ENCODE results near the gene YBX2.

Gene YBX2

GRCh38 chr17:7279448-7279847, 15.0 kb downstream of the YBX2 start:
- DNase-seq (ENCODE audit: extremely low read depth, insufficient read length) = no peak
- no peaks in the 10 kb centered on the region for H3K36me3 ChIP-seq (ENCODE audit: control insufficient read depth, insufficient read depth, low read length)
- no peak for TF ChIP-seq CTCF (IDR thresholded peaks at IDR 0.05; ENCODE audit: insufficient read depth, low read length, poor library complexity, severe bottlenecking)
- H3K27me3 ChIP-seq (replicated peaks; ENCODE audit: control insufficient read depth, insufficient read depth, low read length) = no peaks in the 10 kb centered on the region
- H3K4me3 ChIP-seq (replicated peaks; ENCODE audit: low read depth, low read length) = no peak overlapping the region

- no peak overlapping the region for H3K4me3 ChIP-seq (replicated peaks; ENCODE audit: low read depth, low read length)
- DNase-seq (ENCODE audit: extremely low read depth, insufficient read length) = no peak
- no peak for TF ChIP-seq CTCF (IDR thresholded peaks at IDR 0.05; ENCODE audit: insufficient read depth, low read length, poor library complexity, severe bottlenecking)
- H3K27me3 ChIP-seq (replicated peaks; ENCODE audit: control insufficient read depth, insufficient read depth, low read length) = peaks cover 2% of the 10 kb centered on the region; the same call in 1 of the 2 replicates
- no peaks in the 10 kb centered on the region for H3K36me3 ChIP-seq (ENCODE audit: control insufficient read depth, insufficient read depth, low read length)
Observed at GRCh38 chr17:7266784-7267183, 27.7 kb downstream of the YBX2 start.

GRCh38 chr17:7263801-7264078, 30.7 kb downstream of the YBX2 start:
- no peak for DNase-seq (ENCODE audit: extremely low read depth, insufficient read length)
- Histone ChIP-seq H3K4me3 (replicated peaks; ENCODE audit: low read depth, low read length) (no peak overlapping the region), H3K36me3 (ENCODE audit: control insufficient read depth, insufficient read depth, low read length) (peaks cover 5% of the 10 kb centered on the region), H3K27me3 (replicated peaks; ENCODE audit: control insufficient read depth, insufficient read depth, low read length) (peaks cover 2% of the 10 kb centered on the region; the same call in 1 of the 2 replicates)
- no peak for TF ChIP-seq CTCF (IDR thresholded peaks at IDR 0.05; ENCODE audit: insufficient read depth, low read length, poor library complexity, severe bottlenecking)

GRCh38 chr17:7262935-7263800, 31.3 kb downstream of the YBX2 start:
- Histone ChIP-seq H3K36me3 (ENCODE audit: control insufficient read depth, insufficient read depth, low read length) (peaks cover 5% of the 10 kb centered on the region), H3K4me3 (replicated peaks; ENCODE audit: low read depth, low read length) (no peak overlapping the region), H3K27me3 (replicated peaks; ENCODE audit: control insufficient read depth, insufficient read depth, low read length) (peaks cover 2% of the 10 kb centered on the region; the same call in 1 of the 2 replicates)
- no peak for DNase-seq (ENCODE audit: extremely low read depth, insufficient read length)
- TF ChIP-seq CTCF (IDR thresholded peaks at IDR 0.05; ENCODE audit: insufficient read depth, low read length, poor library complexity, severe bottlenecking) = no peak

GRCh38 chr17:7262192-7262934, 32.1 kb downstream of the YBX2 start, which contains the start of gene CLDN7:
Gene CLDN7, minus strand, starts transcription at chr17:7262478. Its CDS starts 435 bp downstream, at chr17:7262043.
- no peak for TF ChIP-seq CTCF (IDR thresholded peaks at IDR 0.05; ENCODE audit: insufficient read depth, low read length, poor library complexity, severe bottlenecking)
- Histone ChIP-seq H3K36me3 (ENCODE audit: control insufficient read depth, insufficient read depth, low read length) (peaks cover 7% of the 10 kb centered on the region), H3K27me3 (replicated peaks; ENCODE audit: control insufficient read depth, insufficient read depth, low read length) (peaks cover 2% of the 10 kb centered on the region; the same call in 1 of the 2 replicates), H3K4me3 (replicated peaks; ENCODE audit: low read depth, low read length) (no peak within 1 kb of the TSS)
- no peak for DNase-seq (ENCODE audit: extremely low read depth, insufficient read length)
